Ishikawa (cell line): ENCODE results near the gene AKT1S1.

ENCODE experiments used
- CEBPB ChIP-seq: IDR thresholded peaks from 2 replicates; pipeline ENCODE4 v1.6.1; 2012
- CREB1 ChIP-seq: IDR thresholded peaks from 2 replicates; pipeline ENCODE4 v1.6.1; 2012; ENCODE audit warnings: low read depth
- EGR1 ChIP-seq: IDR thresholded peaks from 2 replicates; pipeline ENCODE4 v1.6.1; 2012
- EP300 ChIP-seq: IDR thresholded peaks from 2 replicates; pipeline ENCODE4 v1.6.1; 2012; ENCODE audit warnings: borderline replicate concordance
- FOXM1 ChIP-seq: IDR thresholded peaks from 2 replicates; pipeline ENCODE4 v1.6.1; 2012; ENCODE audit warnings: low read depth, borderline replicate concordance
- MAX ChIP-seq: IDR thresholded peaks from 2 replicates; pipeline ENCODE4 v1.6.1; 2012
- NFIC ChIP-seq: IDR thresholded peaks from 2 replicates; pipeline ENCODE4 v1.6.1; 2012
- RAD21 ChIP-seq: IDR thresholded peaks from 2 replicates; pipeline ENCODE4 v1.6.1; 2012; ENCODE audit warnings: low read depth
- REST ChIP-seq: IDR thresholded peaks from 2 replicates; pipeline ENCODE4 v1.6.1; 2012; ENCODE audit warnings: low read depth, mild to moderate bottlenecking
- TAF1 ChIP-seq: IDR thresholded peaks from 2 replicates; pipeline ENCODE4 v1.6.1; 2012; ENCODE audit warnings: low read depth, mild to moderate bottlenecking
- TCF12 ChIP-seq: IDR thresholded peaks from 2 replicates; pipeline ENCODE4 v1.6.1; 2012; ENCODE audit warnings: low read depth
- TEAD4 ChIP-seq: IDR thresholded peaks from 2 replicates; pipeline ENCODE4 v1.6.1; 2012
- USF1 ChIP-seq: IDR thresholded peaks from 2 replicates; pipeline ENCODE4 v1.6.1; 2012
- YY1 ChIP-seq: IDR thresholded peaks from 2 replicates; pipeline ENCODE4 v1.6.1; 2012; ENCODE audit warnings: low read depth
- ZBTB7A ChIP-seq: IDR thresholded peaks from 2 replicates; pipeline ENCODE4 v1.6.1; 2012; ENCODE audit warnings: low read depth

AKT1S1 gene

GRCh38 chr19:49887665-49888509 is 10.7 kb upstream of the AKT1S1 start:
- TF ChIP-seq CEBPB: no peak
- TF ChIP-seq TAF1: no peak
- TF ChIP-seq RAD21: no peak
- TF ChIP-seq REST: no peak
- TF ChIP-seq TEAD4: no peak
- no peak for TF ChIP-seq TCF12
- no peak for TF ChIP-seq MAX
- no peak for TF ChIP-seq FOXM1
- no peak for TF ChIP-seq EGR1
- no peak for TF ChIP-seq ZBTB7A
- TF ChIP-seq YY1: no peak
- no peak for TF ChIP-seq EP300

- TF ChIP-seq EGR1 (no peak), CEBPB (no peak), FOXM1 (no peak), ZBTB7A (no peak), USF1 (no peak), YY1 (no peak), CREB1 (no peak), EP300 (no peak)
These were observed 10.0 kb upstream of the AKT1S1 start for GRCh38 chr19:49887037-49887664.

- TF ChIP-seq EGR1 (no peak), RAD21 (no peak), TEAD4 (no peak), TCF12 (no peak), USF1 (no peak), FOXM1 (no peak), YY1 (no peak), ZBTB7A (no peak), MAX (no peak), CREB1 (no peak), REST (no peak), TAF1 (no peak)
These were observed 7.6 kb upstream of the AKT1S1 start for GRCh38 chr19:49884760-49885159.

GRCh38 chr19:49884109-49884508 is 7.0 kb upstream of the AKT1S1 start:
- TF ChIP-seq TAF1 (no peak), YY1 (no peak), CREB1 (no peak), FOXM1 (no peak), RAD21 (no peak)

GRCh38 chr19:49883094-49883493 is 5.9 kb upstream of the AKT1S1 start:
- no peak for TF ChIP-seq ZBTB7A
- TF ChIP-seq FOXM1: no peak
- no peak for TF ChIP-seq NFIC
- TF ChIP-seq USF1: no peak
